HEK293T (cell line): ENCODE data around the gene ACVR1.

Experiments
- CTCF ChIA-PET: fragments of 350-600 bp; formaldehyde crosslinking; extraction: SDS; loops from one replicate; lab custom pipeline; 2021; ENCODE audit warnings: antibody characterized with exemption, inconsistent platforms; lab: Yijun Ruan, JAX
- POLR2A ChIA-PET: fragments of 350-600 bp; formaldehyde crosslinking; extraction: SDS; loops from one replicate; lab custom pipeline; 2020; ENCODE audit warnings: antibody characterized with exemption, inconsistent platforms; lab: Yijun Ruan, JAX
- DNase-seq: peaks from one replicate; pipeline ENCODE4 v3.0.0; 2012; ENCODE audit warnings: mixed read lengths; ENCODE audit errors: extremely low spot score
- ARNT ChIP-seq: fragments of 450-650 bp; IDR thresholded peaks from 2 replicates; pipeline ENCODE4 v1.6.1; 2017; ENCODE audit warnings: mild to moderate bottlenecking
- BHLHE40 ChIP-seq: fragments of 450-650 bp; IDR thresholded peaks from 2 replicates; pipeline ENCODE4 v1.6.1; 2016; ENCODE audit warnings: mild to moderate bottlenecking, moderate library complexity, borderline replicate concordance
- CTBP1 ChIP-seq: fragments of 450-650 bp; IDR thresholded peaks from 2 replicates; pipeline ENCODE4 v1.6.1; 2016; ENCODE audit warnings: borderline replicate concordance
- ELF4 ChIP-seq: fragments of 450-650 bp; IDR thresholded peaks from 2 replicates; pipeline ENCODE4 v1.6.1; 2017; ENCODE audit warnings: antibody characterized with exemption
- FOXA1 ChIP-seq: fragments of 450-650 bp; IDR thresholded peaks from 2 replicates; pipeline ENCODE4 v1.6.1; 2016; ENCODE audit warnings: mild to moderate bottlenecking
- FOXK2 ChIP-seq: fragments of 450-650 bp; IDR thresholded peaks from 2 replicates; pipeline ENCODE4 v1.6.1; 2016; ENCODE audit warnings: mild to moderate bottlenecking
- FOXM1 ChIP-seq: fragments of 450-650 bp; IDR thresholded peaks from 2 replicates; pipeline ENCODE4 v1.6.1; 2017; ENCODE audit warnings: mild to moderate bottlenecking, borderline replicate concordance
- HDGF ChIP-seq: fragments of 450-650 bp; IDR thresholded peaks from 2 replicates; pipeline ENCODE4 v1.6.1; 2017; ENCODE audit warnings: antibody characterized with exemption, borderline replicate concordance
- L3MBTL2 ChIP-seq: fragments of 450-650 bp; conservative IDR thresholded peaks from 2 replicates; pipeline ENCODE4 v1.6.1; 2016; ENCODE audit warnings: mild to moderate bottlenecking
- LEF1 ChIP-seq: fragments of 450-650 bp; IDR thresholded peaks from 2 replicates; pipeline ENCODE4 v1.6.1; 2017; ENCODE audit warnings: mild to moderate bottlenecking, borderline replicate concordance
- NFRKB ChIP-seq: fragments of 450-650 bp; IDR thresholded peaks from 2 replicates; pipeline ENCODE4 v1.6.1; 2016; ENCODE audit warnings: mild to moderate bottlenecking, moderate library complexity
- PKNOX1 ChIP-seq: fragments of 450-650 bp; IDR thresholded peaks from 2 replicates; pipeline ENCODE4 v1.6.1; 2016
- SP1 ChIP-seq: fragments of 450-650 bp; IDR thresholded peaks from 2 replicates; pipeline ENCODE4 v1.6.1; 2017
- SUZ12 ChIP-seq: fragments of 450-650 bp; IDR thresholded peaks from 2 replicates; pipeline ENCODE4 v1.6.1; 2016; ENCODE audit warnings: mild to moderate bottlenecking
- TARDBP ChIP-seq: fragments of 450-650 bp; IDR thresholded peaks from 2 replicates; pipeline ENCODE4 v1.6.1; 2016
- ZNF384 ChIP-seq: fragments of 450-650 bp; IDR thresholded peaks from 2 replicates; pipeline ENCODE4 v1.6.1; 2016

Gene ACVR1

GRCh38 chr2:157919181-157919580, 43.1 kb upstream of the ACVR1 start:
- TF ChIP-seq BHLHE40 = no peak
- no peak for TF ChIP-seq HDGF
- TF ChIP-seq ARNT = no peak
- TF ChIP-seq ELF4 = no peak
- TF ChIP-seq FOXM1 = no peak
- TF ChIP-seq LEF1 = no peak
- no peak for TF ChIP-seq FOXA1
- TF ChIP-seq SUZ12 = no peak
- TF ChIP-seq NFRKB = no peak
- TF ChIP-seq L3MBTL2 = no peak
- no peak for TF ChIP-seq SP1
- TF ChIP-seq CTBP1 = no peak
- TF ChIP-seq FOXK2 = no peak
- TF ChIP-seq PKNOX1 = no peak
- TF ChIP-seq TARDBP = no peak
- no peak for TF ChIP-seq ZNF384
- DNase-seq = no peak
- CTCF ChIA-PET = no interaction called here
- POLR2A ChIA-PET = interaction anchor here (0.8 kb wide), 1 partner anchor 43 kb away, joined by 3 read pairs; the partner anchor contains the start of gene ACVR1

GRCh38 chr2:157918319-157918718, 42.2 kb upstream of the ACVR1 start:
- ChIA-PET CTCF (no interaction called here), POLR2A (interaction anchor here (0.8 kb wide), 1 partner anchor 42 kb away, joined by 3 read pairs; the partner anchor contains the start of gene ACVR1)
- DNase-seq = no peak
- TF ChIP-seq FOXK2 (no peak), SP1 (no peak), TARDBP (no peak), ELF4 (no peak), LEF1 (no peak), ZNF384 (no peak), L3MBTL2 (no peak), PKNOX1 (no peak), FOXM1 (no peak), FOXA1 (no peak), ARNT (no peak), NFRKB (no peak), BHLHE40 (no peak), CTBP1 (no peak), HDGF (no peak)

GRCh38 chr2:157911750-157912149, 35.6 kb upstream of the ACVR1 start:
- no peak for TF ChIP-seq ELF4
- TF ChIP-seq NFRKB = no peak
- TF ChIP-seq SP1 = no peak
- no peak for TF ChIP-seq ARNT
- no peak for TF ChIP-seq PKNOX1
- no peak for TF ChIP-seq FOXK2
- no peak for TF ChIP-seq HDGF
- no peak for TF ChIP-seq L3MBTL2
- TF ChIP-seq TARDBP = no peak
- TF ChIP-seq CTBP1 = no peak
- TF ChIP-seq FOXA1 = no peak
- TF ChIP-seq FOXM1 = no peak
- TF ChIP-seq LEF1 = no peak
- no peak for DNase-seq
- ChIA-PET POLR2A (no interaction called here), CTCF (no interaction called here)

GRCh38 chr2:157911246-157911645, 35.1 kb upstream of the ACVR1 start:
- TF ChIP-seq CTBP1 = no peak
- ChIA-PET POLR2A (no interaction called here), CTCF (no interaction called here)
- no peak for DNase-seq

- POLR2A ChIA-PET = no interaction called here
- no peak for DNase-seq
- TF ChIP-seq FOXM1 (no peak), FOXK2 (no peak), HDGF (no peak), ELF4 (no peak), TARDBP (no peak), ZNF384 (no peak), CTBP1 (no peak), SP1 (no peak)
- CTCF ChIA-PET = no interaction called here
Measured at GRCh38 chr2:157905092-157905491, 29.0 kb upstream of the ACVR1 start.

- ChIA-PET POLR2A (no interaction called here), CTCF (no interaction called here)
- TF ChIP-seq NFRKB (no peak), ZNF384 (no peak), HDGF (no peak), SP1 (no peak)
- DNase-seq = no peak
Measured at GRCh38 chr2:157903626-157904025, 27.5 kb upstream of the ACVR1 start.

- ChIA-PET CTCF (no interaction called here), POLR2A (no interaction called here)
- TF ChIP-seq ELF4 (no peak), ZNF384 (no peak), SP1 (no peak), LEF1 (no peak), TARDBP (no peak), NFRKB (no peak), ARNT (no peak)
- no peak for DNase-seq
Measured at GRCh38 chr2:157903151-157903550, 27.0 kb upstream of the ACVR1 start.
